Peyer's patch (tissue), 4 donors: ENCODE measurements around the gene MAP3K3.

Experiments used
- CTCF ChIP-seq, 6 experiments: fragments of 450-650 bp in 4 of 6; fragments of 200-600 bp in 2 of 6; sonication (generic) in 1 of 6; IDR thresholded peaks; one replicate each; pipeline ENCODE4 v1.5.1; 2017 to 2019; ENCODE audit warnings: antibody characterized with exemption in 6 of 6, mild to moderate bottlenecking in 3 of 6, moderate library complexity in 1 of 6
- POLR2A ChIP-seq, 2 donors: fragments of 450-650 bp; IDR thresholded peaks; one replicate each; pipeline ENCODE4 v1.5.1; 2017; ENCODE audit warnings: antibody characterized with exemption in 2 of 2, mild to moderate bottlenecking in 2 of 2, moderate library complexity in 2 of 2

- TF ChIP-seq POLR2A (IDR thresholded peaks at IDR 0.05), result no peak
- TF ChIP-seq CTCF (IDR thresholded peaks at IDR 0.05), result no peak
These were observed 2.3 kb downstream of the MAP3K3 start for GRCh38 chr17:63624531-63624880.
